Small intestine (tissue), 7 donors: ENCODE results near the gene CDHR5. TPM values are rescaled to one million over a fixed set of nuclear protein-coding genes. Genes with fewer than 3 reads are reported as not detected.

ENCODE experiments used
- DNase-seq, 2 donors: peaks; one replicate each; pipeline versions ENCODE4 v3.0.0 to v3.0.0-alpha.2; 2013
- FAIRE-seq: peaks from 2 replicates; lab custom pipeline; 2012; peaks lifted over from hg19 to GRCh38; lab: Jason Lieb, UNC
- H3K27ac ChIP-seq, 3 donors: one replicate each; pipeline ENCODE4 v1.5.1; 2013; ENCODE audit warnings: low read length in 2 of 3, mild to moderate bottlenecking in 2 of 3, control low read depth in 1 of 3, inconsistent platforms in 1 of 3, low read depth in 1 of 3, moderate library complexity in 1 of 3
- H3K27me3 ChIP-seq, 3 donors: one replicate each; pipeline ENCODE4 v1.6.1; 2013; ENCODE audit warnings: low read length in 3 of 3, inconsistent platforms in 1 of 3; ENCODE audit not compliant: control insufficient read depth in 3 of 3, insufficient read depth in 3 of 3
- H3K36me3 ChIP-seq, 3 donors: one replicate each; pipeline ENCODE4 v1.6.1; 2013; ENCODE audit warnings: low read length in 3 of 3, inconsistent platforms in 1 of 3, low read depth in 1 of 3, mild to moderate bottlenecking in 1 of 3, moderate library complexity in 1 of 3; ENCODE audit not compliant: control insufficient read depth in 3 of 3, insufficient read depth in 2 of 3
- H3K4me1 ChIP-seq, 3 donors: one replicate each; pipeline ENCODE4 v1.6.1; 2013; ENCODE audit warnings: low read length in 2 of 3, inconsistent platforms in 1 of 3, low read depth in 1 of 3, mild to moderate bottlenecking in 1 of 3, moderate library complexity in 1 of 3; ENCODE audit not compliant: control insufficient read depth in 3 of 3, insufficient read depth in 2 of 3
- H3K4me3 ChIP-seq, 3 donors: one replicate each; pipeline ENCODE4 v1.5.1; 2013; ENCODE audit warnings: low read length in 3 of 3, control low read depth in 1 of 3, inconsistent platforms in 1 of 3, low read depth in 1 of 3, mild to moderate bottlenecking in 1 of 3, moderate library complexity in 1 of 3
- H3K9me3 ChIP-seq, 2 donors: one replicate each; pipeline ENCODE4 v1.6.1; 2013; ENCODE audit warnings: low read depth in 1 of 2, low read length in 1 of 2; ENCODE audit not compliant: control insufficient read depth in 2 of 2, insufficient read depth in 1 of 2
- WGBS, 3 donors: extraction: QIAGEN DNeasy Blood & Tissue Kit; methylation state at CpG; one replicate each; pipeline ENCODE4 v1.1.7; 2013; 5-methylcytosine and 5-hydroxymethylcytosine counted together
- polyA plus RNA-seq, 4 donors: library from polyadenylated mRNA; stranded (reverse) in 3 of 4; unstranded in 1 of 4; fragments of 200-250 nt in 3 of 4; fragments of 120-200 nt in 1 of 4; gene quantifications; one replicate each; pipeline versions ENCODE4 v1.2.1 to v1.2.3, GENCODE V29; 2013
- donor health status: healthy with polysubstance abuse.
- donor health status: control.
- donor health status: control.
- donor health status: Bipolar disorder and iron deficiency.
- donor health status: healthy.

CDHR5 gene
- polyA plus RNA-seq, 4 donors: 112 to 1,182 (median 936) TPM

GRCh38 chr11:597166-597725 is 27.5 kb downstream of the CDHR5 start:
- Histone ChIP-seq H3K27ac (no peak overlapping the region), H3K4me1 (no peaks in the 10 kb centered on the region), H3K27me3 (no peaks in the 10 kb centered on the region), H3K36me3 (peaks cover 45 to 96% (median 46%) of the 10 kb centered on the region in 3 donors), H3K4me3 (no peak overlapping the region), H3K9me3 (no peaks in the 10 kb centered on the region)
- DNase-seq (no peak), FAIRE-seq (no peak)
- 92 to 96% (median 94%) methylated on average over 23 to 29 of the region's 29 CpGs for WGBS, 3 donors

- FAIRE-seq (no peak), DNase-seq (no peak)
- H3K36me3 ChIP-seq: peaks cover 43 to 95% (median 43%) of the 10 kb centered on the region in 3 donors
- H3K27ac ChIP-seq: no peak overlapping the region
- no peak overlapping the region for H3K4me3 ChIP-seq
- H3K27me3 ChIP-seq: no peaks in the 10 kb centered on the region
- H3K9me3 ChIP-seq: no peaks in the 10 kb centered on the region
- 81 to 85% (median 84%) methylated on average over 10 of the region's 10 CpGs for WGBS, 3 donors
- H3K4me1 ChIP-seq: no peaks in the 10 kb centered on the region
Measured at GRCh38 chr11:596374-596773, 28.4 kb downstream of the CDHR5 start.

- Histone ChIP-seq H3K27me3 (no peaks in the 10 kb centered on the region), H3K9me3 (no peaks in the 10 kb centered on the region), H3K4me1 (no peaks in the 10 kb centered on the region), H3K36me3 (peaks cover 44 to 97% (median 49%) of the 10 kb centered on the region in 3 donors), H3K4me3 (no peak overlapping the region), H3K27ac (no peak overlapping the region)
- FAIRE-seq: no peak
- 91 to 93% (median 92%) methylated on average over 10 of the region's 10 CpGs for WGBS, 3 donors
- no peak for DNase-seq
Measured at GRCh38 chr11:595400-595799, 29.4 kb downstream of the CDHR5 start.

DNA sequence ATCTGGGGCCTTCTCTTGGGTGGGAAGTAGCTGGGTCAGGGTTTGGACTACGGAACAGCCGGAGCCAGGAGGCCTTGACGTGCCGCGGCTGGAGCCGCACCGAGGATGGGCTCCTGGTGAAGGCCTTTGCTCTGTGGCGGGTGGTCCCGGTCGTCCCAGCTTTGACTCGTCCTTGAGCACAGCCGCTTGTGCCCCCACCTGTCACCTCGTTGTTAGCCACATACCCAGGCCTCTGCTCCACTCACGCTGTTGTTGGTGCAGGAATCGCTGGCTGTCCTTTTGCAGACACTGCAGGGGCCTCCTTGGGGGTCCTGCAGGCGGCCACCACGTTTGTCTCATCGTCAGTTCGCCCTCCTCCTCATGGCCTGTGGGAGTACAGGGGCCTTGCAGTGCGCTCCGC is 31.4 kb downstream of the CDHR5 start:
- WGBS, 3 donors: 94 to 97% (median 97%) methylated on average over 18 to 21 of the region's 21 CpGs
- FAIRE-seq: no peak
- Histone ChIP-seq H3K27me3 (no peaks in the 10 kb centered on the region), H3K4me3 (no peak overlapping the region), H3K36me3 (peaks cover 32 to 97% (median 49%) of the 10 kb centered on the region in 3 donors), H3K4me1 (peaks cover 0 to 2% (median 0%) of the 10 kb centered on the region in 3 donors), H3K9me3 (no peaks in the 10 kb centered on the region), H3K27ac (no peak overlapping the region)
- no peak for DNase-seq

- FAIRE-seq (no peak), DNase-seq (no peak)
- H3K4me1 ChIP-seq: peaks cover 0 to 7% (median 0%) of the 10 kb centered on the region in 3 donors
- WGBS, 3 donors: 90 to 98% (median 91%) methylated on average over 10 of the region's 10 CpGs
- H3K9me3 ChIP-seq: no peaks in the 10 kb centered on the region
- no peaks in the 10 kb centered on the region for H3K27me3 ChIP-seq
- no peak overlapping the region for H3K27ac ChIP-seq
- no peak overlapping the region for H3K4me3 ChIP-seq
- H3K36me3 ChIP-seq: peaks cover 32 to 97% (median 47%) of the 10 kb centered on the region in 3 donors
Measured at GRCh38 chr11:592918-593317, 31.8 kb downstream of the CDHR5 start.

DNA sequence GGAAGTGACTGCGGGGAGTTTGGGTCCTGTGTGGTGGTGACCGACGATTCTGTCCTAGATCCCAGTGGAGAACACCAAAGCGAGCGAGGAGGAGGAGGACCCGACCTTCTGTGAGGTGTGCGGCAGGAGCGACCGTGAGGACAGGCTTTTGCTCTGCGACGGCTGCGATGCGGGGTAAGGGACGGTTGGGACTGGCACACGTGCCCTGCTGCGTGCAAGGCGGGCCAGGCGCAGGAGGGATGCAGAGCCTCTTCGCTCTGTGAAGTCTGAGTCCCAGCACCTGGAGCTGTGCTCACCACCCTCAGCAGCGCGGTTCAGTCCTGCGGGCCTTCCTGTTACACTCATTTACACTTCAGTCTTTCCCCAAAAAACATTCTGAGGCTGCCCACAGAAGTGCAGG is 32.3 kb downstream of the CDHR5 start:
- Histone ChIP-seq H3K27ac (no peak overlapping the region), H3K4me1 (peaks cover 0 to 10% (median 0%) of the 10 kb centered on the region in 3 donors), H3K36me3 (peaks cover 31 to 95% (median 47%) of the 10 kb centered on the region in 3 donors), H3K27me3 (no peaks in the 10 kb centered on the region), H3K4me3 (no peak overlapping the region), H3K9me3 (no peaks in the 10 kb centered on the region)
- no peak for DNase-seq
- WGBS, 3 donors: 97% methylated on average over 22 of the region's 22 CpGs
- FAIRE-seq: no peak

GRCh38 chr11:590997-591396 is 33.8 kb downstream of the CDHR5 start:
- peaks cover 19 to 95% (median 43%) of the 10 kb centered on the region in 3 donors for H3K36me3 ChIP-seq
- no peak for FAIRE-seq
- 80 to 88% (median 87%) methylated on average over 11 of the region's 11 CpGs for WGBS, 3 donors

DNA sequence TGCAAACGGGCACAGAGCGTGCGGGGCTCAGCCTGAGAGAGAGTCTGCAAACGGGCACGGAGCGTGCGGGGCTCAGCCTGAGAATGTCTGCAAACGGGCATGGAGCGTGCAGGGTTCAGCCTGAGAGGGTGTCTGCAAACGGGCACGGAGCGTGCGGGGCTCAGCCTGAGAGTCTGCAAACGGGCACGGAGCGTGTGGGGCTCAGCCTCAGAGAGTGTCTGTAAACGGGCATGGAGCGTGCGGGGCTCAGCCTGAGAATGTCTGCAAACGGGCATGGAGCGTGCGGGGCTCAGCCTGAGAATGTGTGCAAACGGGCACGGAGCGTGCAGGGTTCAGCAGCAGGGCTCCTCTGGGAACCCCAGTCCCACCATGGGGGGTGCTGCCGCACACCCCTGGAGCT is 35.0 kb downstream of the CDHR5 start:
- DNase-seq (no peak), FAIRE-seq (no peak)
- no peak overlapping the region for H3K27ac ChIP-seq
- no peaks in the 10 kb centered on the region for H3K27me3 ChIP-seq
- H3K9me3 ChIP-seq: no peaks in the 10 kb centered on the region
- H3K4me3 ChIP-seq: no peak overlapping the region
- peaks cover 0 to 20% (median 0%) of the 10 kb centered on the region in 3 donors for H3K4me1 ChIP-seq
- WGBS, 3 donors: 93 to 98% (median 96%) methylated on average over 26 of the region's 26 CpGs
- H3K36me3 ChIP-seq: peaks cover 15 to 94% (median 35%) of the 10 kb centered on the region in 3 donors

More at GRCh38 chr11:590997-591396, 33.8 kb downstream of the CDHR5 start:
- Histone ChIP-seq H3K4me3 (no peak overlapping the region), H3K4me1 (peaks cover 0 to 20% (median 0%) of the 10 kb centered on the region in 3 donors), H3K27ac (no peak overlapping the region), H3K27me3 (no peaks in the 10 kb centered on the region), H3K9me3 (no peaks in the 10 kb centered on the region)
- no peak for DNase-seq
